BLaER1 (cell line): ENCODE data around the gene B9D2.

Source experiments
- H3K27ac ChIP-seq: shearing (Covaris generic); formaldehyde crosslinking; 2 replicates; pipeline ENCODE4 v1.8.1; 2022
- H3K27me3 ChIP-seq: shearing (Covaris generic); formaldehyde crosslinking; 2 replicates; pipeline ENCODE4 v1.8.1; 2022
- H3K36me3 ChIP-seq: shearing (Covaris generic); formaldehyde crosslinking; 2 replicates; pipeline ENCODE4 v1.8.1; 2022
- H3K4me1 ChIP-seq: shearing (Covaris generic); formaldehyde crosslinking; 2 replicates; pipeline ENCODE4 v1.8.1; 2022
- H3K4me2 ChIP-seq: shearing (Covaris generic); formaldehyde crosslinking; 2 replicates; pipeline ENCODE4 v1.8.1; 2022
- H3K4me3 ChIP-seq: shearing (Covaris generic); formaldehyde crosslinking; 2 replicates; pipeline ENCODE4 v1.8.1; 2022
- H3K9ac ChIP-seq: shearing (Covaris generic); formaldehyde crosslinking; 2 replicates; pipeline ENCODE4 v1.8.1; 2022
- H3K9me3 ChIP-seq: shearing (Covaris generic); formaldehyde crosslinking; 2 replicates; pipeline ENCODE4 v1.8.1; 2022
- H4K20me1 ChIP-seq: shearing (Covaris generic); formaldehyde crosslinking; 2 replicates; pipeline ENCODE4 v1.8.1; 2022
- Cebpa-rat ChIP-seq: shearing (Covaris generic); IDR thresholded peaks from 2 replicates; pipeline ENCODE4 v1.8.1; 2022

The B9D2 gene

DNA sequence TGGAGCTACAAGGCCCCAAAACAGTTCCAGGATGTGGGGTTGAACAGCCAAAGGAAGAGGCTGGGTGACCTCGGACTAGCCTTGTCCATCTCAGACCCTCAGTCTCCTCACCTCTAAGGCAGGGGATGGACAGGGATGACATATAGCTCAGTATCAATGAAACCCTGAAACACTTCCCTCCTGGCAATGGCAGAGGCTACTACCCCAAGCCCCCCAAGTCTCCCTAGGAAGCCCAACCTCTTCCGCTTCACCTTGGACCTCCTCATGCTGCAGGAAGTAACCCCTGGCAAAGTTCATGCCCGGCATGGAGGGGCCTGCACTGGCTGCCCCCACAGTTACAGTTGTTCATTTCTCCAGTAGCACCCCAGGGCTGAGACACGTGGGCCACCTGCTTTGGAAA is 43.4 kb downstream of the B9D2 start:
- Histone ChIP-seq H3K27me3 (no peaks in the 10 kb centered on the region), H3K36me3 (peaks cover 81% of the 10 kb centered on the region), H3K4me3 (no peak overlapping the region), H3K9ac (no peak overlapping the region), H3K4me1 (peaks cover 45% of the 10 kb centered on the region), H3K27ac (no peak overlapping the region), H4K20me1 (peaks cover 82% of the 10 kb centered on the region), H3K9me3 (no peaks in the 10 kb centered on the region), H3K4me2 (no peak overlapping the region)
- no peak for TF ChIP-seq Cebpa-rat

DNA sequence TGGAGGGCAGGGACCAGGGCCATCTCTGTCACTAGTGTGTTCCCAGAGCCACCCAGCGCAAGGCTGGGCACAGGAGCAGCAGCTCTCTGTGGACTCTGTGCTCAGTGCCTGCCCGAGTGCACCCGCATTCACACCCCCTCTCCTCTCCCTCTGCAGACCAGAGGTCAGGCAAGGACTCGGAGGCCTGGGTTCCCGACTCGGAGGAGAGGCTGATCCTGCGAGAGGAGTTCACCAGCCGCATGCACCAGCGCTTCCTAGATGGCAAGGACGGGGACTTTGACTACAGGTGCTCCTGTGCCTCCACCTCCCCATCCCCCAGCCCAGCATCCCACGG is 43.8 kb downstream of the B9D2 start:
- no peak overlapping the region for H3K4me3 ChIP-seq
- H3K9me3 ChIP-seq = no peaks in the 10 kb centered on the region
- H3K36me3 ChIP-seq = peaks cover 85% of the 10 kb centered on the region
- H3K4me1 ChIP-seq = peaks cover 41% of the 10 kb centered on the region
- no peak overlapping the region for H3K27ac ChIP-seq
- peaks cover 83% of the 10 kb centered on the region for H4K20me1 ChIP-seq
- no peak for TF ChIP-seq Cebpa-rat
- H3K9ac ChIP-seq = no peak overlapping the region
- no peak overlapping the region for H3K4me2 ChIP-seq
- H3K27me3 ChIP-seq = no peaks in the 10 kb centered on the region

DNA sequence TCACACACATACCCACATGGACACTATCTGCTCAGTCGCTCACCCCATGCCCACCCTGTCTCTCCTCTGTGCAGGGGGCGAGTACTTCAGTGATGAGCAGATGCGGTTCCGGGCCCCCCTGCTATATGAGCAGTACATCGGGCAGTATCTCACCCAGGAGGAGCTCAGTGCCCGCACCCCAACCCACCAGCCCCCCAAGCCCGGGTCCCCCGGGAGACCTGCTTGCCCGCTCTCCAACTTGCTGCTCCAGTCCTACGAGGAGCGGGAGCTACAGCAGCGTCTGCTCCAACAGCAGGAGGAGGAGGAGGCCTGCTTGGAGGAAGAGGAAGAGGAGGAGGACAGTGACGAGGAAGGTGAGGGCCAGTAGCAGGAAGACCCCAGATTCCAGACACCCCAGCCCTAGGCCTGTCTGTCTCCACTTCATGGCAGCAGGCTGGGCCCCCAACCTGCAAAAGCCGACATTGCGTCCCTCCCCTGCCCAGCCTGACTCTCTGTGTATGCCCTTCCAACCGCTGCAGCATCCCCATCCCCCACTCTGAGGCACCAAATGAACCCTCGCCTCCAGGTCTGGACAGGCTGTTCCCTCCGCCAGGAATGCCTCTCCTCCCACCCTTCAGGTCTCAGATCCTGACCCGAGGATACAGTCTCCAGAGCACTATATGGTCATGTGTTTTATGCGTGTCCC is 44.3 kb downstream of the B9D2 start:
- Histone ChIP-seq H4K20me1 (peaks cover 83% of the 10 kb centered on the region), H3K36me3 (peaks cover 90% of the 10 kb centered on the region), H3K27ac (no peak overlapping the region), H3K9me3 (no peaks in the 10 kb centered on the region), H3K4me2 (no peak overlapping the region), H3K9ac (no peak overlapping the region), H3K27me3 (no peaks in the 10 kb centered on the region), H3K4me1 (peaks cover 35% of the 10 kb centered on the region), H3K4me3 (no peak overlapping the region)
- no peak for TF ChIP-seq Cebpa-rat

DNA sequence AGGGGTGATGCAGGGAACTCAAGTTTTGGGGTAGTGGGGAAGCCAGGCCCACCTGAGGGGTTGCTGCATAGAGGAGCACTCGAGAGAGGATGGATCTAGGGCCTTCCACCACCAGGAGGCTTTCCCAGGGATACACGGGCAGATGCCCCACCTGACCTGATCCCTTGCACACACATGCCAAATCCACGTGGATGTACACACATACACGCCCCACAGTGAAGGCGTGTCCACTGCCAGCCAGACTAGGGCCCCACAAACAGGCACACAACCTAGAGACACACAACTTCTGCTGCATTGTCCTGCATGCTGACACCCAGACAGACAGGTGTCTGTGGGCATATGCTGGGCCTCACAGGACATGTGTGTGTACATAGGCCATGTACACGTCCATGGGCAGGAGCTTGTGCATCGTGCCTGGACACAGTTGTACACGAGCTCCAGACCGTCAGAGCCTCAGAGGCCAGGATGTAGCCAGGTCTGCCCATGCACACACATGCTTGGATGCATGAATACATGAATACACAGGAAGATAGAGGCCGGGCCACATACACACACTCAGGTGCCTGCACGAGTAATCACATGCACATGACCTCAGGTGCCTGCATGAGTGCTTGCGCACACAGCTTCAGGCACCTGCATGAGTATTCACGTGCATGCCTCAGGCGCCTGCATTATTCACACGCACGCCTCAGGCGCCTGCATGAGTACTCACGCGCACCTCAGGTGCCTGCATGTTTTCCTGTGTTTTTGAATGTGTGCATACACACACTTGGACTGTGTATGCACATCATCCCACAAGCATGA is 45.1 kb downstream of the B9D2 start:
- Histone ChIP-seq H3K27ac (no peak overlapping the region), H3K27me3 (no peaks in the 10 kb centered on the region), H4K20me1 (peaks cover 82% of the 10 kb centered on the region), H3K9ac (no peak overlapping the region), H3K9me3 (no peaks in the 10 kb centered on the region), H3K4me1 (peaks cover 28% of the 10 kb centered on the region), H3K4me2 (no peak overlapping the region), H3K4me3 (no peak overlapping the region), H3K36me3 (peaks cover 92% of the 10 kb centered on the region)
- TF ChIP-seq Cebpa-rat = no peak

DNA sequence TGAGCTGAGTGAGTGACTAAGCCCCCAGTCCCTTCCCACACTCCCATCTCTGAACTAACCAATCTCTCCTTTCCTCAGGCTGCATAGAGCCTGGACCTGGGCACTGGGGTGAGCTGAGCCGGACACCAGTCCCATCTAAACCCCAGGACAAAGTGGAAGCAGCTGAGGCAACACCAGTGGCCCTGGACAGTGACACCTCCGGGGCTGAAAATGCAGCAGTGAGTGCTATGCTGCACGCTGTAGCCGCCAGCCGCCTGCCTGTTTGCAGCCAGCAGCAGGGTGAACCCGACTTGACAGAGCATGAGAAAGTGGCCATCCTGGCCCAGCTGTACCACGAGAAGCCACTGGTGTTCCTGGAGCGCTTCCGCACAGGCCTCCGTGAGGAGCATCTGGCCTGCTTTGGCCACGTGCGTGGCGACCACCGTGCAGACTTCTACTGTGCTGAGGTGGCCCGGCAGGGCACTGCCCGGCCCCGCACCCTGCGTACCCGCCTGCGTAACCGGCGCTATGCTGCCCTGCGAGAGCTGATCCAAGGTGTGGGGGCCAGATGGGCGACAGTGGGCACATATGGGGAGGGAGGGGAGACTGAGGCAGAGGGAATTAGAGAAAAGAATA is 47.5 kb downstream of the B9D2 start:
- no peak overlapping the region for H3K9ac ChIP-seq
- no peak overlapping the region for H3K4me2 ChIP-seq
- H4K20me1 ChIP-seq = peaks cover 78% of the 10 kb centered on the region
- no peak overlapping the region for H3K27ac ChIP-seq
- no peaks in the 10 kb centered on the region for H3K9me3 ChIP-seq
- no peak for TF ChIP-seq Cebpa-rat
- H3K4me3 ChIP-seq = no peak overlapping the region
- no peaks in the 10 kb centered on the region for H3K27me3 ChIP-seq
- peaks cover 24% of the 10 kb centered on the region for H3K4me1 ChIP-seq
- H3K36me3 ChIP-seq = peaks cover 97% of the 10 kb centered on the region

DNA sequence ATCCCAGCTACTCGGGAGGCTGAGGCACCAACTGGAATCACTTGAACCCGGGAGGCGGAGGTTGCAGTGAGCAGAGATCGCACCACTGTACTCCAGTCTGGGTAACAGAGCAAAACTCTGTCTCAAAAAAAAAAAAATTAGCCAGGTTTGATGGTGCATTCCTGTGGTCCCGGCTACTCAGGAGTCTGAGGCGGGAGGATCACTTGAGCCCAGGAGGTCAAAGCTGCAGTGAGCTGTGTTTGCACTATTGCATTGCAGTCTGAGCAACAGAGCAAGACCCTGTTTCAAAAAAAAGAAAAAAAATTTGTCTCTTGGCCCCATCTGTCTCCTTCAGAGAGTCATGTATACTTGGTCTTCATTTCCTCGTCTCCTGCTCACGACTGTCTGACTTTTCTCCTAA is 52.3 kb downstream of the B9D2 start:
- peak overlapping the region; percentile 96; the same call in 1 of the 2 replicates for H3K9ac ChIP-seq

DNA sequence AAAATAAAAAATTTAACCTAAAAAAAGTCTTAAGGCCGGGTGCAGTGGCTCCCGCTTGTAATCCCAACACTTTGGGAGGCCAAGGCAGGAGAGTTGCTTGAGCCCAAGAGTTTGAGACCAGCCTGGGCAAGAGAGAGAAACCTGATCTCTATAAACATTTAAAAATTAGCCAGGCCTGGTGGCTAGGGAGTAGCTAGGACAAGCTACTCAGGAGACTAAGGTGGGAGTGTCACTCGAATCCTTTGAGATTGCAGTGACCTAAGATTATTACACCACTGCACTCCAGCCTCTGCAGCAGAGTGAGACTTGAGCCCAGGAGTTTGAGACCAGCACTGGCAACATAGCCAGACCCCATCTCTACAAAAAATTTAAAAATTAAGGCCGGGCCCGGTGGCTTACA is 52.9 kb downstream of the B9D2 start:
- Histone ChIP-seq H4K20me1 (peaks cover 64% of the 10 kb centered on the region), H3K27ac (peak overlapping the region; percentile 97), H3K4me1 (peaks cover 67% of the 10 kb centered on the region), H3K4me2 (peak overlapping the region; percentile 97), H3K4me3 (peak overlapping the region; percentile 82), H3K36me3 (peaks cover 61% of the 10 kb centered on the region), H3K27me3 (no peaks in the 10 kb centered on the region), H3K9ac (peak overlapping the region; percentile 96), H3K9me3 (no peaks in the 10 kb centered on the region)
- no peak for TF ChIP-seq Cebpa-rat

More for the DNA sequence above, 52.3 kb downstream of the B9D2 start:
- H3K9me3 ChIP-seq = no peaks in the 10 kb centered on the region
- peak overlapping the region; percentile 82; the same call in 1 of the 2 replicates for H3K4me3 ChIP-seq
- peaks cover 61% of the 10 kb centered on the region for H3K4me1 ChIP-seq
- peak overlapping the region; percentile 97 for H3K4me2 ChIP-seq
- peaks cover 62% of the 10 kb centered on the region for H4K20me1 ChIP-seq
- TF ChIP-seq Cebpa-rat = no peak
- H3K36me3 ChIP-seq = peaks cover 61% of the 10 kb centered on the region
- no peaks in the 10 kb centered on the region for H3K27me3 ChIP-seq
- no peak overlapping the region for H3K27ac ChIP-seq

DNA sequence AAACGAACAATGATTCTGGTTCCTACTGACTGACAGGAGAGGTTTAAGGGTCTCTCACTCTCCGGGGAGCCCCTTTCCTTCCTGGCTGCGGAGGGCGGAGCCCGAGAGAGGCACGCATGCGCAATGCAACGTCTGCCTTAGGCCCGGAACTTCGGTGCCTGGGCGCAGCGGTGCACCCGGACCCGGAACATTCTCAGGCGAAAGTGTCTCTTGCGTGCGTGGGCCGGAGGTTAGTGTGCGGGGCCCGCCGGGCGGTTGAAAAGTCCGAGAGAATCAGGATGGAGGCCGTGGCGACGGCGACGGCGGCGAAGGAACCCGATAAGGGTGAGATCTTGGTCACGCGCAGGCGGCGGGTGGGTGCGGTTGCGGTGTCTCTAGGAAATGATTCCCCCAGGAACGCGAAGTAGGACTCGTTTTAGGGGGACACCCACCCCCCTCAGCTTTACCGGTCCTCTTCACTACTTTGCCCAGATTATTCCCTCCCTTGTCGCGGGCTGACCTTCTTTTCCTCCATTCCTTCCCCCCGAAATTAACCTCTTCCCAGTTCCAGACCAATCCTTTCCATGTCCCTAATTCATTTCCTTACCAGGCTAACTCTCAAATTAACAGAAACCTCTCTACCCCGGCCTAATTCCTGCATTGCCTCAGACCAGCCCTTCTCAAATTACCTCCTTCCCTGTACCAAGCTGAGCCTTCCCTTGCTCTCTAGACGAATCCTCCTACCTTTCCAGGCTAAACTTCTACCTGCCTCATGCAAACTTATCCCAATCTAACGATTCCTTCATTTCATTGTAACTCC is 53.7 kb downstream of the B9D2 start, which contains the start of gene CCDC97:
CCDC97 (plus strand) TSS at position 140 of the 799 bp plus-strand sequence; CDS start at position 279, 139 bp downstream.
- H3K36me3 ChIP-seq = peaks cover 61% of the 10 kb centered on the region
- peak within 1 kb of the TSS; percentile 97 for H3K27ac ChIP-seq
- H3K9ac ChIP-seq = peak within 1 kb of the TSS; percentile 96
- H4K20me1 ChIP-seq = peaks cover 65% of the 10 kb centered on the region
- H3K4me3 ChIP-seq = peak within 1 kb of the TSS; percentile 82
- no peaks in the 10 kb centered on the region for H3K9me3 ChIP-seq
- H3K4me1 ChIP-seq = peaks cover 75% of the 10 kb centered on the region
- H3K27me3 ChIP-seq = no peaks in the 10 kb centered on the region
- peak within 1 kb of the TSS; percentile 97 for H3K4me2 ChIP-seq
- TF ChIP-seq Cebpa-rat = no peak
